ENCODE measurements around the gene SNTG2.

Gene SNTG2

DNA sequence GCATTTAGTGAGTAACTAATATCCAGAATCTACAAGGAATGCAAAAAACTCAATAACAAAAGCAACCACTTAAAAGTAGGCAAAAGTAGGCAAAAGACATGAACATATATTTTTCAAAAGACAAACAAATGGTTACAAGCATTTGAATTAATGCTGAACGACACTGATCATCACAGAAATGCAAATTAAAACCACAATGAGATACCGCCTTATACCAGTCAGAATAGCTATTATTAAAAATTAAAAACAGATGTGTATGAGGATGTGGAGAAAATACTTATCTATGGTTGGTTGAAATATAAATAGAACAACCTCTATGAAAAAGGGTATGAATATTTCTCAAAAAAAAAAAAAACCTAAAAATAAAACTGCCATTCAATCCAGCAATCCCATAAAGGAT, 51.7 kb downstream of the SNTG2 start:
- DNase-seq (ENCODE audit: low spot score), result no peak

DNA sequence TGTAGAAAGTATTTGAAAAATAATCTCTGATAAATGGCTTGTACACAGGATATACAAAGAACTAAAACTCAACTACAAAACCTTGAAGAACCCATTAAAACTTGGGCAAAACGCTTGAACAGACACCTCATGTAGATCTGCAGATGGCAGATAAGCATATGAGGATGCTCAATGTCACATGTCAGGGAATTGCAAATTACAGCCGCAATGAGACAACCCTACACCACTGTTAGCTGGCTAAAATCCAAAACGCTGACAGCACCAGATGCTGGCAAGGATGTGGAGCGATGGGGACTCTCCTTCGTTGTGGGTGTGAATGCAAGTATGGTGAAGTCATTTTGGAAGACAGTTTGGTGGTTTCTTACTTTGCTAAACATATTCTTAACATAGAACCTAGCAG, 53.7 kb downstream of the SNTG2 start:
- no peak for DNase-seq (ENCODE audit: low spot score)

DNA sequence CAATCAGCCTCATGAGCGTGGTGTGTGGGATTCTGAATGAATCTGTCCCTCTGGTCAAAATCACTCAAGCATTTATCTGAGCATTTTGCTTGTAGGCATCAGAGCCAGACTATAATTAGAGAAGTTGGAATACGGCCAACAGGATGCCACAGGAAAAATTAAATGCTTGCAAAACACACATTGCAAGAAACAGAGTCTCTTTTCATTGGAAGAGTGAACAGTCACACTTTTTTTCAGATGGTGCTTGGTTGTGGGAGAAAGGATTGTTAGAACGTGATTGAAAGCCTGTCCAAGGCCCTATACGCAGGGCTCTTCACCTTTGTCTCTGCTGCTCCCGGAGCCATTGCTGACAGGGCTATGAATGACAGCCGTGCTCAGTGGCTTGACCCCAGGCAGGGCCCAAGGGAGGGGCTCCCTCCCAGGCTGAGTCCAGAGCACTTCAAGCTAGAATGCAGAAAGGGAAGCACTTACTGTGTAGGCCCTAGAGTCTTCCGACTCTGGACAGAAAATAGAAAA, 59.8 kb downstream of the SNTG2 start:
- no peak for DNase-seq (ENCODE audit: low spot score)

DNA sequence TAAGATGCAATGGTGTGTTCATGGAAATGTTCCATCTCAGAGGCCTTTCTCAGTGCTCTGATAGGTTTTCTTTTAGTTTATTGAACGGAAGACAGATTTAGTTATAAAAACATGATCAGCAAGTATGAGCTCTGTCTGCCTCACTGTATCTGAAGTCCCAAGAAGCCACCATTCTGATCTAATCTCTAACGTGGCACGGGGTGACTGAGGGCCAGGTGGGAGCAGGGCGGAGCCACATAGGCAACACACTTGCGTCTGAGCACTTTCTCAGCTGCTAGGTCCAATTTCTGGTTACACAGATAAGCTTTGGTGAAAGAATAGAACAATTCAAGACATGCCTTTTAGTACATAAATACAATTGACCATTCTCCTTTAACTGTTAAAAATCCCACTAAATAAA, 60.4 kb downstream of the SNTG2 start:
- DNase-seq (ENCODE audit: low spot score), result no peak

DNA sequence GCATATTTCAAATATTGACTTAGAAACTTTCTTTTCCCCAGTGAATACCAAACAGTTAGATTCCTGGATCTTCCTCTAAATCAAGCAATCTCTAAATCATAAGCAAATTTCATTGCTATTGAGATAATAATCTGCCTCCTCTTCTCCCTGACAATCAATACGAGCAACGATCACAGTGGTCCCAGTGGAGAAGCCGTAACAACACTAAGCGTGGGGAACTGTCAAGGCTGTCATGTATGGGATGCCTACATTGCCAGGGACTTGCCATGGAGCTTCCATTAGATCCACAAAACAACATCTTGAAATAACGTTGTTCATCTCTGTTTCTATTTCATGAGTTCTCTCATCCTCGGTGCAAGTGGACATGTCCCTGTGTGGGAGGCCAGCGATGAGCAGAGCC, 61.3 kb downstream of the SNTG2 start:
- no peak for DNase-seq (ENCODE audit: low spot score)

DNA sequence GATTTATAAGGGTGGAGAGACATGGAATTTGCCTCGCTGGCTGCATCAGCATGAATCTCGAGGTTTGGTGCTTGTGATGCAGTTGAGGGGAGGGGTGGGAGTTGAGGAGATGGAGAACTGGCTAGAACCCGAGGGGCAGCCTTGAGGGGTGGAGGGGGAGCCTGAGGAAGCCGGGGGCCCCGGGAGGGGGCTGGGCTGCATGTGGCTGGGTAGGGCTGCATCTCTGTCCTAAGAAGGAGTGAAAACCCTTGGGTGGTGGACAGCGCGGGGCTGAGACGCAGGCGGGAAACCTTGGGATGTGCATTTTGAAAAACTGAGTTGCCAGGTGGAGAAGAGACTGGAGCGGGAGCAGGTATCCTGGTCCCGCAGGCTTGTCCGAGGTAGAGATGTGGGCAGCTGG, 64.2 kb downstream of the SNTG2 start:
- no peak for DNase-seq (ENCODE audit: low spot score)

DNA sequence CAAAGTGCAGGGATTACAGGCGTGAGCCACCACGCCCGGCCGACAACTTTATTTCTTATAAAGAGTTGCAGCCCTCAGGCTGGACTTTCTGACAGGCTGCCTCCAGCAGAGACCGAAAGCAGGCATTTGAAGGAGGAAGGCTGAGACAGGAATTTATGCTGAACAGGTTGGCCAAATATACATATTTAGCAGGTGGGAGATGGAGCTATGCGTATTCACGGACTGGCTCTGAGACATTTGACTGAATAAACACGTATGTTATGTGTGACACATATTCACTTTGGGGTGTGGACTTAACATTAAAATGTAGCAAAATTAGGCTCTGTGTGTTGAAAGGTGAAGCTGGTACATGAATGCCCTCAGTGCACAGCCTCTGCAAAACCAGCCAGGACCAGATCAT, 65.9 kb downstream of the SNTG2 start:
- DNase-seq (ENCODE audit: low spot score), result no peak

DNA sequence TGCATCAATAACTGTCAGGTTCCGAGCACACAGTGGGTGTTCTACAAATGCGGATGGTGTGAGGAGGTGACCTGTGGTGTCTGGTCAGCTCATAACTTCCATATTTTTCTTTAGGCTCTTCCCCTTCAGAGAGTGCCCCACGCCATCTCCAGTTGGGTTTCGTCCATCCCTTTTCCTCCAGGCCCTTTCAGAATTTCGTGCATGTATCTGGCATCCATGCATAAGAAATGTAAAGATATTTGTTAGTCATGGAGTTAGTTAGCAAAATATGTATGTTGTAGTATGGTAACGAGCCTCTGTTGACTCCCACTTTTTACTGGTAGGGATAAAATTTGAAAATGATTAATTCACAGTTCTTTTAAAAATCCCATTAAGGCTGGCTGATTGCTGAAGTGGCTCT, 67.2 kb downstream of the SNTG2 start:
- no peak for DNase-seq (ENCODE audit: low spot score)

DNA sequence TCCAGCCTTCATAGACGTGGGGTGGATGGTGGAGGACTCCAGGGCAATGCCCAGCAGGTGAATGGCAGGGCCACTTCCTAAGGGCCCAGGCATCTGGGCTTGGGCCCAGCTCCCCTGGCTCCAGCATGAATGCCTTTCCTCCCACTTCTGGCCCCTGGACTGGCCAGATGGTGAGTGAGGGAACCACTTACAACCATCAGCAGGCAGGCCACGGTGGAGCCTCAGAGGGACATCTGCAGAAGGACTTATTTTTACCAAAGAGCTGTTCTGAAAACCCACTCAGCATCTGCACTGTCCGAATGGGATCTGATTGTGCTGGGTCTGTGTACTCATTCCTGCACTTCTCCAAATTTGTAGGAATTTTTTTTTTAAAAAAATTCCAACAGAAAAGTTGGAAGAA, 69.6 kb downstream of the SNTG2 start:
- DNase-seq (ENCODE audit: low spot score), result no peak

DNA sequence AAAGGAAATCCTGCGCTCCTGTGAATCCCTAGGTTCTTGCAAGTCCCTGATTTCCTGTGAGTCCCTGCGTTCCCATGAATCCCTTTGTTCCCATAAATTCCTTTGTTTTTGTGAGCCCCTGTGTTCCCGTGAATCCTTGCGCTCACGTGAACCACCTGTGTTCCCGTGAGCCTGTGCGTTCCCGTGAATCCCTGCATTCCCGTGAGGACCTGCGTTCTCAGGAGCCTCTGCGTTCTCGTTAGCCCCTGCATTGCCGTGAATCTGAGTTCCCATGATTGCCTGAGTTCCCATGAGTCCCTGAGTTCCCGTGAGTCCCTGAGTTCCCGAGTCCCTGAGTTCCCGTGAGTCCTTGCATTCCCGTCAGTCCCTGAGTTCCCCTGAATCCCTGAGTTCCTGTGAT, 71.5 kb downstream of the SNTG2 start:
- no peak for DNase-seq (ENCODE audit: low spot score)

DNA sequence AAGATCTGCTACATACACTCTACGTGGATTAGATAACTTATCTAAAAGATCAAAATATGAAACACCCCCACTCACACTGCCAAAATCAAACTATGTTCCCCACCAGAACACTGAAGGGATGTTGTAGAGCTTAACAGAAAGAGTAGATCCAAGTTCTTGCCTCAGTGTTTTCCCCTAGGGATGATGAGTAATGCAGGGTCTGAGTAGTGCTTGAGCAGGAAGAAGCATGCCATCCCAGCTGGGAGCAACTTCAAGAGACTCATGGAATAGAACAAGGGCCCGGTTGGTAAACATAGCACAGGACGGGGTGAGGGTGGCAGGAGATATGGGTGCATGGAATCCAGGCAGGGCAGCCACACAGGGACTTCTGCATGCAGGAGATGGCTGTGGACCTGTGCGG, 74.3 kb downstream of the SNTG2 start:
- peak; percentile 59 for DNase-seq (ENCODE audit: low spot score)

DNA sequence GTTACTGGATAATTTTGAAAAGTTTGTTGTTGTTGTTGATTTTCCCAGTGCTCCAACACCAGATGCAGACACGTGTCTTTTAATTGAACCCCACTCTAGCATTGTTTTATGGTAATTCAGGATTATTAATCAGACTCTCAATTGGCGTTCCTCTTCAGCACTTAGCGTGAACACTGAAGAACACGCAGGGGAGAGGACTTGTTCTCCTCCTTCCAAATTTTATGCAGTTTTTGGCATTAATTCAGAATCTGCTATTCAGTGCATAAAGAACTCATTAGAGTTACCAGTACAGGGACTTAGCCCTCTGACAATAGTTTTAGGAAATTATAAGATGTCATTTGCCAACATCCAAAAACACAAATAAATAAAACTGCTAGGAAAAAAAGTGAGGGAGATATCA, 75.5 kb downstream of the SNTG2 start:
- DNase-seq (ENCODE audit: low spot score), result no peak

DNA sequence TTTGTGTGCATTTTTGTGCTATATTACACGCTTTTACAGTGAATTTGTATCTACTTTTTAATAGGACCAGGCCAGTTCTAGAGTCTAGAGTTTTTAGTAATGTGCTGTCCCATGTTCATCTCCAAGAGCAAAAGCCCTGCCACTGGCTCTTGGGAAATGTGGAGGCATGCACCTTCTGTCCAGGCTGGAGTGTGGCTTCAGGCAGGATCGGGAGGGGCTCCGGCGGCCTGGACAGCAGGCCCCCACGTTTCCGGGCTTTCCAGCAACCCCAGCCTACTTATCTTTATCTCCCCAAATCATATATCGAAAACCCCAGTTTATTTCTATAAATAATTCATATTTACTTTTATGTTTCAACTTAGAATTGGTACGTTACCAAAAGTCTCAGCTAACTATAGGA, 78.2 kb downstream of the SNTG2 start:
- no peak for DNase-seq (ENCODE audit: low spot score)

DNA sequence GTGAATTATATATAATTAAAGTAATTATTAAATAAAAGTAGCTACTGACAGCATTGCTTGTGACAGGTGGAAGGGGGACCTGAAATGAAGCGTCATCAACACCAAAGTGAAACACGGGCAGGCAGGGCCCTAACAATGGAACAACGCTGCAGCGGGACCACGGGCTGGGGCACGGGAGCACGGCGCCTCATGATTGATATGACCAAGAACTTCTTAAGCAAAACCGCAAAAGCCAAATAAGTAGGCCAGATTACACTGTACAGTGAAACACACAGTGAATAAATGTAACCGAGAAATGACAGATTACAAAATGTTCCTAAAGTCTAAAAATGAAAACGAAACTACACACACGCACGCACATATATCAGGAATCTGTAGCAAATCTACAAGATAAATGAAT, 81.4 kb downstream of the SNTG2 start:
- DNase-seq (ENCODE audit: low spot score), result no peak

DNA sequence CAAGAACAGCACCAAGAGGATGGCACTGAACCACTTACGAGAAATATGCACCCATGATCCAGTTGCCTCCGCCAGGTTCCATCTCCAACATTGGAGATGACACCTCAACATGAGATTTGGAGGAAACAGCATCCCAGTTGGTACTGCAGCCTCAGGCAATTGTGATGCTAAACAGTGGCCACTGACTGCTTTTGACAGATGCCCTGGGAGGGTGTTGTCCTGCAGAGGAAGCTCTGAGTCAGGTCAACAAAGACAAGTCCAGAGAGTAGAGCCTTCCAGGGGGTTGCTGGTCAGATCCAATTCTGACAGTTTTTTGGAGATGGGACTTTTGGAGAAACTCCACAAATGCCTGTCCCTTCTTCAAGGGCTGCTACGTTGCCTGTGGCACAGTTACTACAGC, 82.4 kb downstream of the SNTG2 start:
- DNase-seq (ENCODE audit: low spot score), result no peak

DNA sequence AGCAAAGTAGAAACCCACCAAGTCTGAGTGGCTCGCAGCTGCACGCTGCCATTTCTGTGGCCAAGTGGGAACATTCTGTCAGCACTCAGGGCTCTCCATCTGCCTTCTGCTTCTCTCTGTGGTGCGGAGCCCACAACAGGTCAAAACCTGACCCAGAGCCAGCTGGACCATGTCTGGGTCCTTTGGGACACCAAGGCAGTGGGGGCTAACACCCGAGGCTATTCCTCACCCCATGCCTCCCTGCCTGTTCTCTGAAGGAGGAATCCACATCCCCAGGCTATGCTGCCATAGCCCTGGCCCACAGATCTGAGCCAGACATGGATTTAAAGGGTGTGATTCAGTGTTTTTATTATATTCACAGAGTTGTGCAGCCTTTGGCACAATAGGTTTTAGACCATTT, 86.4 kb downstream of the SNTG2 start:
- DNase-seq (ENCODE audit: low spot score), result no peak

DNA sequence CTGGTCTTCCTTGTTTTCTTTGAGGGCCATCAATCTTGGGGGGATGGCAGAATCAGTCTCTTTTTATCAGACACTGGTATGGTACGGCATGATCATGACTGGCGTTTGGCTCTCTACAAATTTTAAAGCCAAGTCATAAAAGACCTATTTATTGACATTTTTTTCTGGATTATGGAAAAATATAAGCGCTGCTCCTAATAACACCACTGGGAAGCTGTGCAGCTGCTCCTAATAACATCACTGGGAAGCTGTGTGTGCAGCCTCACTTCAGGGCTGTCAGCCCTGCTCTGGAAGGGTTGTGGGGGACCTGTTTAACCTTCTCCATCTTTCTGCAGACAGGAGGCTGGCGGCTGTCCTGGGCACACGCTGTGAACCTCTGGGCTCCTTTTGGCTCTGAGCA, 88.9 kb downstream of the SNTG2 start:
- DNase-seq (ENCODE audit: low spot score), result no peak

DNA sequence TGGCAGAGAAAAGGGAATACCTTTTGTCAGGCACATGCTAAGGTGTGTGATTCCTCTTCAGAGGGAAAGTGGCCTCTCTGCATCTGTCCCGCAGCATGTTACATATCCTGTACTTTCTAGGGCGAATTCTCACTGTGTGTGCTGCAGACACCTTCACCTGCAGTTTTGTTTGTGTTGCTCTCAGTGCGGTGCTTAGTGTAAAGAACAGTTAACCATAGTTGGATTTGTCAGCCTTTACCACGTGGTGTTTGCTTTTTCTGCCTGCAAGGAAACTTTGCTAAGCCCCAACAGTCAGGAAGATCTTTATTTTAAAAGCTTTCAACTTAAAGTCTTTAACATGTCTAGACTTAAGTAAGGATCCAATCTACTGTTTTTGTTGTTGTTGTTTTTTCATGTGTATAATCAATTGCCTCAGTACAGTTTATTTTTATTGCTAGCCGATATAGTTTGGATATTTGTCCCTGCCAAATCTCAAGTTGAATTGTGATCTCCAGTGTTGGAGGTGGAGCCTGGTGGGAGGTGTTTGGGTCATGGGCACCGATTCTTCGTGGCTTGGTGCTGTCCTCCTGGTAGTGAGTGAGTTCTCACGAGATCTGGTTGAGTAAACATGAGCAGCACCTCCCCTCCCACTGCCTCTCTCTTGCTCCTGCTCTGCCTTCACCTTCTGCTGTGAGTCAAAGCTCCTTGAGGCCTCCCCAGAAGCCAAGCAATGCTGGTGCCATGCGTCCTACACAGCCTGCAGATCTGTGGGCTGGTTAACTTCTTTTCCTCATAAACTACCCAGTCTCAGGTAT, 90.6 kb downstream of the SNTG2 start:
- no peak for DNase-seq (ENCODE audit: low spot score)

DNA sequence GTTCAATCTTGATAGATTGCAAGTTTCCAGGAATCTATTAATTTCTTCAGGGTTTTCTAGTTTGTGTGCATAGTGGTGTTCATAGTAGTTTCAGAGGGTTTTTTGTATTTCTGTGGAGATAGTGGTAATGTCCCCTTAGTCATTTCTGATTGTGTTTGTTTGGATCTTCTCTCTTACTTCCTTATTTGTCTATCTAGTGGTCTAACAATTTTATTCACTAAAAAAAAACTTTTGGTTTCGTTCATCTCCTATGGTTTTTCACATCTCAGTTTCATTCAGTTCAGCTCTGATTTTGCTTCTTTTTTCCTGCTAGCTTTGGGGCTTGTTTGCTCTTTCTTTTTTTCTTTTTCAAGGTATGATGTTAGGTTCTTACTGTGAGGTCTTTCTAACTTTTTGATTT, 94.5 kb downstream of the SNTG2 start:
- no peak for DNase-seq (ENCODE audit: low spot score)

DNA sequence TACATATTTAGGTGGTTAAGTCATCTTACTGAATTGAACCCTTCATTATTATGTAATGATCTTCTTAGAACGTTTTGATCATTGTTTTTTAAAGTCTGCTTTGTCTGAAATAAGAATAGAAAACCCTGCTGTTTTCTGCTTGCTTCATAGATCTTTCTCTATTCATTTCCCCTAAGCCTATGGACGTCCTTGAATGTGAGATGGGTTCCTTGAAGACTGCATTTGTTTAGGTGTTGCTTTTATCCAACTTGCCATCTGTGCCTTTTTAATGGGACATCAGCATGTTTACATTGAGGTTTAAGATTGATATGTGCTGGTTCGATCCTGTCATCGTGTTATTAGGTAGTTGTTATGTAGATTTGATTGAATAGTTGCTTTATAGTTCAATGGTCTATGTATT, 95.4 kb downstream of the SNTG2 start:
- DNase-seq (ENCODE audit: low spot score), result no peak

DNA sequence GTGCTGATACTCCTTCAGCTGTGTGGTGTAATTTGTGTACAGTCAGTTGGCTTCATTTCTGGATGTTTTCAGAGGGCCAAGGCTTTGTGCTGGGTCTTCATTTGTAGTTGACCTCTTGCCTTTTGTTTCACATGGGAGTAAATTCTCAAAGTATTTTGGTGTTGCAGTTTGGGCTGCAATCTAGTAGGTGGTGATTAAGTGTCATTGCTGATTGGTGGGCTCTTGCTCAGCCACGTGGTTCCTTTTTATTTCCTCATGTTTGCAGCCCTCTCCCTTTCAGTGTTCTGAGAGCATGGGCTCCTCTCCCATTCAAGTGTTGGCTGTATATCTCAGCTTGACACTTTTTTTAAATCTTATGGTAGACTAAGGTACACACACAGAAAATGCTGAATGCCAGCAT, 96.8 kb downstream of the SNTG2 start:
- peak; percentile 21 for DNase-seq (ENCODE audit: low spot score)

DNA sequence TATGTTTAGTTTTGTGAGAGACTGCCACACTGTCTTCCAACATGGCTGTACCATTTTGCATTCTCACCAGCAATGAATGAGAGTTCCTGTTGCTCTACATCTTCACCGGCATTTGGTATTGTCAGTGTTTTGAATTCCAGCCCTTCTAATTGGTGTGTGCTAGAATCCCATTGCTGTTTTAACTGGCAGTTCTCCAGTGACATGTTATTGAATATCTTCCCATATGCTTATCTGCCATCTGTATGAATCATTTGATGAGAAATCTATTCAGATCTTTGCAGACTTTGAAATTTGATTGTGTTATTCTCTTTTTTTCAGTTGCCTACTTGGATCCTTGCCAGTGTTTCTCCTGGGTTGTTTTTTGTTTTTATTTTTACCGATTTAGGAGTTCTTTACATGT, 99.0 kb downstream of the SNTG2 start:
- DNase-seq (ENCODE audit: low spot score), result no peak

DNA sequence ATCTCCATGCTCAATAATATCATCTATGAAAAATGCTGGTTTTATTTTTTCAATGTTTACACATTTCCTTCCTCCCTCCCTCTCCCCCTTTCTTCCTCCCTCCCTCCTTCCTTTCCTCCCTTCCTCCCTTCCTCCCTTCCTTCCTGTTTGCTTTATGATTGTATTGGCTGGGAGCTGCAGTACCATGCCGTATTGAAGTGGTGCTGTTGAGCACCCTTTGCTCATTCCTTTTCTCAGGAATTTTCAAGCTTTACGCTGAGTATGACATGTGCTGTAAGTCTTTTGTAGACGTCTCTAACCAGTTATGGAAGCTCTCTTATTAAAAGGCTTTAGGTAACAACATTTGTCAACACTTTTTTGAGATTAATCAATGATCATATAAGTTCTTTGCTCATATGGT, 100.4 kb downstream of the SNTG2 start:
- no peak for DNase-seq (ENCODE audit: low spot score)

DNA sequence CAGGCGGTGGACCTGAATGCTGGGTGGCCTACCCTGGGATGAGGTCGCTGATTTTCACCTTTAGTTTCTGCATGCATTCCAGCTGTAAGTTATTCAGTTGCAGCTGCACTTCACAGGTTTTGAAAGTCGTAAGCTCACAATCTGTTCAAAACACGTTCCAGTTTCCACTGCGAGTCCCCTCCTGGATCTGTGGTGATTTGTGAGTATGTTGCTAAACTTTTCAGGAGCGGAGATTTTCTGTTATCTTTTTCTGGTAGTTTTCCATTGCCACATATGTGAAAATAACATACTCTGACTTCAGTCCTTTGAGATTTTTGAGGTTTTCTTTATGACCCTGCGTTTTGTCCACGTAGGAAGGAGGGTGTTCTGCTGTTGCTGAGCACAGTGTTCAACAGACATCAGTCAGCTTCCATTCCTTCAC, 102.1 kb downstream of the SNTG2 start:
- DNase-seq (ENCODE audit: low spot score), result peak; percentile 44

Data from GM03348 (cell line).